ENCODE data around the gene RBM44. TPM values are rescaled to one million over a fixed set of nuclear protein-coding genes. Genes with fewer than 3 reads are reported as not detected.
"Not testable (repeated sequence)": the region's sequence is repeated elsewhere in the genome, so short reads cannot be mapped to it uniquely, and the experiment has no call there.

Gene RBM44
- total RNA-seq, 4 donors from 2014 or later, result 0.45 to 1.4 (median 0.93) TPM

GRCh38 chr2:237766340-237766739 lies 32.2 kb upstream of the RBM44 start:
- WGBS, 2 donors (ENCODE audit: low coverage in 1 of 2), result 30 to 33% methylated on average over 1 to 2 of the region's 2 CpGs
- TF ChIP-seq POLR2AphosphoS5 (IDR thresholded peaks at IDR 0.05), result peak; percentile 44
- TF ChIP-seq EP300 (IDR thresholded peaks at IDR 0.05), result no peak
- Histone ChIP-seq H3K9me3 (no peaks in the 10 kb centered on the region), H3K27me3 (no peaks in the 10 kb centered on the region), H3K27ac (peak overlapping the region in 2 of 4 donors; percentile 29 to 54), H3K36me3 (peaks cover 0 to 72% of the 10 kb centered on the region in 2 donors), H3K4me1 (peaks cover 0 to 14% (median 0%) of the 10 kb centered on the region in 3 donors), H3K4me3 (no peak overlapping the region)
- no peak for ATAC-seq

- peaks cover 0 to 17% (median 0%) of the 10 kb centered on the region in 3 donors for H3K4me1 ChIP-seq
- no peaks in the 10 kb centered on the region for H3K27me3 ChIP-seq
- ATAC-seq, result no peak
- H3K4me3 ChIP-seq, result no peak overlapping the region
- H3K36me3 ChIP-seq, result peaks cover 0 to 84% of the 10 kb centered on the region in 2 donors
- 81 to 90% methylated on average over 1 to 3 of the region's 3 CpGs for WGBS, 2 donors (ENCODE audit: low coverage in 1 of 2)
- TF ChIP-seq POLR2AphosphoS5 (IDR thresholded peaks at IDR 0.05) (no peak), EP300 (IDR thresholded peaks at IDR 0.05) (no peak), CTCF (IDR thresholded peaks at IDR 0.05) (no peak), POLR2A (IDR thresholded peaks at IDR 0.05) (no peak)
- H3K27ac ChIP-seq, result peak overlapping the region in 2 of 4 donors; percentile 42 to 49
- no peaks in the 10 kb centered on the region for H3K9me3 ChIP-seq
Observed at GRCh38 chr2:237772513-237772912, 26.1 kb upstream of the RBM44 start.

- H3K9me3 ChIP-seq, result no peaks in the 10 kb centered on the region
- no peak for ATAC-seq
- 82% methylated on average over 9 of the region's 15 CpGs; no CpG with 5 or more reads in 1 of the 2 donors for WGBS, 2 donors (ENCODE audit: low coverage in 1 of 2)
- H3K4me3 ChIP-seq, result no peak overlapping the region
- H3K4me1 ChIP-seq, result peaks cover 0 to 17% (median 0%) of the 10 kb centered on the region in 3 donors
- H3K27ac ChIP-seq, result peak overlapping the region in 1 of 4 donors; percentile 49
- TF ChIP-seq POLR2AphosphoS5 (IDR thresholded peaks at IDR 0.05), result no peak
- peaks cover 0 to 97% of the 10 kb centered on the region in 2 donors for H3K36me3 ChIP-seq
- H3K27me3 ChIP-seq, result no peaks in the 10 kb centered on the region
Observed at GRCh38 chr2:237773826-237774225, 24.8 kb upstream of the RBM44 start.

- ATAC-seq, result peak; percentile 49
- H3K4me3 ChIP-seq, result no peak overlapping the region
- no peaks in the 10 kb centered on the region for H3K9me3 ChIP-seq
- peaks cover under 1 to 98% of the 10 kb centered on the region in 2 donors for H3K36me3 ChIP-seq
- peaks cover 0 to 17% (median 0%) of the 10 kb centered on the region in 3 donors for H3K4me1 ChIP-seq
- TF ChIP-seq POLR2A (IDR thresholded peaks at IDR 0.05) (no peak), EP300 (IDR thresholded peaks at IDR 0.05) (no peak), CTCF (IDR thresholded peaks at IDR 0.05) (peak; percentile 27 to 62 (median 55)), POLR2AphosphoS5 (IDR thresholded peaks at IDR 0.05) (no peak)
- H3K27me3 ChIP-seq, result no peaks in the 10 kb centered on the region
- H3K27ac ChIP-seq, result no peak overlapping the region
- 81 to 100% methylated on average over 1 to 5 of the region's 13 CpGs for WGBS, 2 donors (ENCODE audit: low coverage in 1 of 2)
Observed at GRCh38 chr2:237774811-237775553, 23.6 kb upstream of the RBM44 start.

GRCh38 chr2:237779521-237779920 lies 19.1 kb upstream of the RBM44 start:
- Histone ChIP-seq H3K4me3 (no peak overlapping the region), H3K27me3 (no peaks in the 10 kb centered on the region), H3K9me3 (no peaks in the 10 kb centered on the region), H3K36me3 (peaks cover 2 to 86% of the 10 kb centered on the region in 2 donors), H3K4me1 (no peaks in the 10 kb centered on the region), H3K27ac (no peak overlapping the region)
- no peak for ATAC-seq
- 96% methylated on average over 7 of the region's 14 CpGs; no CpG with 5 or more reads in 1 of the 2 donors for WGBS, 2 donors (ENCODE audit: low coverage in 1 of 2)
- no peak for TF ChIP-seq POLR2A (IDR thresholded peaks at IDR 0.05)
- no peak for TF ChIP-seq CTCF (IDR thresholded peaks at IDR 0.05)
- TF ChIP-seq POLR2AphosphoS5 (IDR thresholded peaks at IDR 0.05), result no peak
- TF ChIP-seq EP300 (IDR thresholded peaks at IDR 0.05), result no peak

- H3K4me1 ChIP-seq, result no peaks in the 10 kb centered on the region
- H3K4me3 ChIP-seq, result no peak overlapping the region
- 50 to 100% methylated on average over 1 to 2 of the region's 7 CpGs for WGBS, 2 donors (ENCODE audit: low coverage in 1 of 2)
- no peak for TF ChIP-seq POLR2AphosphoS5 (IDR thresholded peaks at IDR 0.05)
- TF ChIP-seq CTCF (IDR thresholded peaks at IDR 0.05), result no peak
- no peak for TF ChIP-seq POLR2A (IDR thresholded peaks at IDR 0.05)
- no peak for TF ChIP-seq EP300 (IDR thresholded peaks at IDR 0.05)
- no peaks in the 10 kb centered on the region for H3K27me3 ChIP-seq
- peaks cover 0 to 7% (median 0%) of the 10 kb centered on the region in 3 donors for H3K9me3 ChIP-seq
- H3K27ac ChIP-seq, result no peak overlapping the region
- H3K36me3 ChIP-seq, result peaks cover 2 to 76% of the 10 kb centered on the region in 2 donors
- ATAC-seq, result no peak
Observed at GRCh38 chr2:237782181-237782580, 16.4 kb upstream of the RBM44 start.

GRCh38 chr2:237783678-237784077 lies 14.9 kb upstream of the RBM44 start:
- 88% methylated on average over 2 of the region's 5 CpGs; no CpG with 5 or more reads in 1 of the 2 donors for WGBS, 2 donors (ENCODE audit: low coverage in 1 of 2)
- not testable (repeated sequence) for H3K27me3 ChIP-seq

More at GRCh38 chr2:237783678-237784077, 14.9 kb upstream of the RBM44 start:
- ATAC-seq, H3K4me3 ChIP-seq, H3K27ac ChIP-seq, H3K9me3 ChIP-seq, H3K4me1 ChIP-seq: not testable (repeated sequence)
- peaks cover 2 to 67% of the 10 kb centered on the region in 2 donors for H3K36me3 ChIP-seq
